H1 (cell line): Measurements from ENCODE around the gene COA3. TPM values are rescaled to one million over a fixed set of nuclear protein-coding genes. Genes with fewer than 3 reads are reported as not detected.

Experiments
- CTCF ChIA-PET: fragments of 300-600 bp; sonication (Branson Sonifier 250); formaldehyde crosslinking; loops from one replicate; lab custom pipeline; 2021; ENCODE audit not compliant: partially characterized antibody; lab: Charles Lee
- POLR2A ChIA-PET: fragments of 300-600 bp; sonication (Branson Sonifier 250); formaldehyde crosslinking; loops from one replicate; lab custom pipeline; 2021; ENCODE audit warnings: inconsistent platforms; ENCODE audit not compliant: partially characterized antibody; lab: Charles Lee
- DNase-seq, 2 experiments: peaks; one replicate each; pipeline versions ENCODE4 v3.0.0 to v3.0.0-alpha.2; 2010 to 2022; ENCODE audit warnings: low spot score in 2 of 2, low read depth in 1 of 2, mixed read lengths in 1 of 2
- FAIRE-seq: peaks from 2 replicates; lab custom pipeline; 2011; peaks lifted over from hg19 to GRCh38; lab: Jason Lieb, UNC
- H2AFZ ChIP-seq: 2 replicates; pipeline ENCODE4 v1.8.1; 2012; ENCODE audit warnings: low read length, inconsistent platforms
- H2AK5ac ChIP-seq: 2 replicates; pipeline ENCODE4 v1.6.1; 2013; ENCODE audit warnings: low read depth, low read length
- H2BK120ac ChIP-seq: replicated peaks from 2 replicates; pipeline ENCODE3; 2013; ENCODE audit warnings: low read depth, low read length, inconsistent platforms
- H2BK12ac ChIP-seq: 2 replicates; pipeline ENCODE4 v1.6.1; 2013; ENCODE audit warnings: low read depth, low read length
- H2BK15ac ChIP-seq: 2 replicates; pipeline ENCODE4 v1.6.1; 2013; ENCODE audit warnings: low read length
- H2BK20ac ChIP-seq: 2 replicates; pipeline ENCODE4 v1.6.1; 2013; ENCODE audit warnings: low read length
- H2BK5ac ChIP-seq: 2 replicates; pipeline ENCODE4 v1.6.1; 2013; ENCODE audit warnings: low read depth, low read length
- H3K14ac ChIP-seq: 2 replicates; pipeline ENCODE4 v1.6.1; 2013; ENCODE audit warnings: inconsistent platforms; ENCODE audit not compliant: insufficient read length
- H3K18ac ChIP-seq: 2 replicates; pipeline ENCODE4 v1.6.1; 2013; ENCODE audit warnings: low read length; ENCODE audit errors: extremely low read depth
- H3K23ac ChIP-seq: 2 replicates; pipeline ENCODE4 v1.6.1; 2013; ENCODE audit warnings: inconsistent platforms; ENCODE audit not compliant: insufficient read length
- H3K23me2 ChIP-seq: 2 replicates; pipeline ENCODE4 v1.6.1; 2013; ENCODE audit warnings: low read depth, low read length
- H3K27ac ChIP-seq: 2 replicates; pipeline ENCODE4 v1.6.1; 2011; ENCODE audit warnings: low read depth, low read length, inconsistent platforms
- H3K27me3 ChIP-seq, 4 experiments: replicated peaks in 1 of 4; 1 replicate in 1 of 4; 2 replicates in 3 of 4; pipeline versions ENCODE4 v1.6.1 to v1.8.1; 2011 to 2013; ENCODE audit warnings: low read length in 3 of 4, mild to moderate bottlenecking in 3 of 4, inconsistent platforms in 2 of 4, mixed read lengths in 2 of 4, moderate library complexity in 1 of 4; ENCODE audit not compliant: control insufficient read depth in 3 of 4, insufficient read depth in 3 of 4; ENCODE audit errors: extremely low read depth in 1 of 4
- H3K36me3 ChIP-seq, 4 experiments: 2 replicates each; pipeline versions ENCODE4 v1.6.1 to v1.8.1; 2011 to 2013; ENCODE audit warnings: mild to moderate bottlenecking in 4 of 4, low read length in 3 of 4, moderate library complexity in 2 of 4, control low read depth in 1 of 4, inconsistent platforms in 1 of 4; ENCODE audit not compliant: insufficient read depth in 4 of 4, control insufficient read depth in 2 of 4
- H3K4ac ChIP-seq: replicated peaks from 2 replicates; pipeline ENCODE3; 2013; ENCODE audit warnings: low read length, low read depth, mixed read lengths, inconsistent platforms; ENCODE audit not compliant: insufficient read length
- H3K4me1 ChIP-seq, 4 experiments: replicated peaks in 1 of 4; 1 replicate in 1 of 4; 2 replicates in 3 of 4; pipeline versions ENCODE4 v1.6.1 to v1.8.1; 2011 to 2013; ENCODE audit warnings: low read length in 3 of 4, inconsistent platforms in 2 of 4, mixed read lengths in 1 of 4; ENCODE audit not compliant: insufficient read depth in 4 of 4, control insufficient read depth in 3 of 4
- H3K4me2 ChIP-seq, 2 experiments: 2 replicates each; pipeline versions ENCODE4 v1.6.1 to v1.8.1; 2011 to 2013; ENCODE audit warnings: low read depth in 2 of 2, low read length in 2 of 2, control low read depth in 1 of 2, inconsistent platforms in 1 of 2, mild to moderate bottlenecking in 1 of 2; ENCODE audit not compliant: insufficient read depth in 1 of 2
- H3K4me3 ChIP-seq, 4 experiments: fragments of 200-600, 300-600 bp in 1 of 4; sonication (generic), shearing (Covaris generic), sonication (Bioruptor Twin) in 1 of 4; 2 replicates each; pipeline versions ENCODE4 v1.5.1 to v1.8.1; 2011 to 2016; ENCODE audit warnings: low read length in 4 of 4, low read depth in 3 of 4, control low read depth in 2 of 4, inconsistent platforms in 2 of 4, mild to moderate bottlenecking in 2 of 4, mixed read lengths in 1 of 4, moderate library complexity in 1 of 4; ENCODE audit not compliant: insufficient read depth in 2 of 4; ENCODE audit errors: extremely low read depth in 1 of 4
- H3K56ac ChIP-seq: replicated peaks from 2 replicates; pipeline ENCODE3; 2013; ENCODE audit warnings: low read depth, mild to moderate bottlenecking, mixed read lengths, low read length, inconsistent platforms; ENCODE audit not compliant: insufficient read length
- H3K79me1 ChIP-seq: 2 replicates; pipeline ENCODE4 v1.6.1; 2013; ENCODE audit warnings: low read depth, low read length, control low read depth
- H3K79me2 ChIP-seq, 2 experiments: 2 replicates each; pipeline versions ENCODE4 v1.6.1 to v1.8.1; 2012 to 2013; ENCODE audit warnings: low read length in 2 of 2, mild to moderate bottlenecking in 2 of 2, inconsistent platforms in 1 of 2; ENCODE audit not compliant: insufficient read depth in 2 of 2, control insufficient read depth in 1 of 2
- H3K9ac ChIP-seq, 4 experiments: replicated peaks in 1 of 4; 1 replicate in 1 of 4; 2 replicates in 3 of 4; pipeline versions ENCODE4 v1.6.1 to v1.8.1; 2011 to 2013; ENCODE audit warnings: low read depth in 3 of 4, low read length in 3 of 4, control low read depth in 2 of 4, mild to moderate bottlenecking in 2 of 4, moderate library complexity in 2 of 4, inconsistent platforms in 1 of 4; ENCODE audit errors: extremely low read depth in 1 of 4
- H3K9me3 ChIP-seq, 2 experiments: 2 replicates each; pipeline versions ENCODE4 v1.6.1 to v1.8.1; 2012 to 2013; ENCODE audit warnings: mild to moderate bottlenecking in 2 of 2, moderate library complexity in 2 of 2, control low read depth in 1 of 2, inconsistent platforms in 1 of 2, low read depth in 1 of 2, low read length in 1 of 2, mixed read lengths in 1 of 2; ENCODE audit not compliant: insufficient read depth in 2 of 2
- H4K20me1 ChIP-seq, 2 experiments: replicated peaks in 1 of 2; 2 replicates each; pipeline versions ENCODE3 to v1.8.1; 2011 to 2013; ENCODE audit warnings: inconsistent platforms in 2 of 2, low read length in 2 of 2, mild to moderate bottlenecking in 1 of 2; ENCODE audit not compliant: insufficient read depth in 2 of 2, control insufficient read depth in 1 of 2
- H4K5ac ChIP-seq: 2 replicates; pipeline ENCODE4 v1.6.1; 2013; ENCODE audit warnings: low read length, low read depth, mixed read lengths, inconsistent platforms; ENCODE audit not compliant: insufficient read length
- H4K8ac ChIP-seq: 2 replicates; pipeline ENCODE4 v1.8.0; 2013; ENCODE audit warnings: mild to moderate bottlenecking, moderate library complexity, low read length, inconsistent platforms; ENCODE audit not compliant: insufficient read depth; ENCODE audit errors: extremely low read depth
- H4K91ac ChIP-seq: replicated peaks from 2 replicates; pipeline ENCODE3; 2013; ENCODE audit warnings: low read length, mixed read lengths, inconsistent platforms; ENCODE audit not compliant: insufficient read length
- ASH2L ChIP-seq: fragments of 200-600, 300-600 bp; sonication (generic); IDR thresholded peaks from one replicate; pipeline ENCODE4 v1.7.1; 2017; ENCODE audit warnings: low read length
- BACH1 ChIP-seq: IDR thresholded peaks from 2 replicates; pipeline ENCODE4 v1.6.1; 2012; ENCODE audit warnings: low read length, improper control_type of control experiment
- CHD2 ChIP-seq: IDR thresholded peaks from 2 replicates; pipeline ENCODE4 v1.6.1; 2012; ENCODE audit warnings: low read length, improper control_type of control experiment
- KDM5A ChIP-seq: fragments of 200-600 bp; IDR thresholded peaks from 2 replicates; pipeline ENCODE4 v1.7.1; 2012; ENCODE audit warnings: mild to moderate bottlenecking, low read length, inconsistent platforms, mixed read lengths
- MAFK ChIP-seq: IDR thresholded peaks from 2 replicates; pipeline ENCODE4 v1.6.1; 2012; ENCODE audit warnings: low read depth, mild to moderate bottlenecking, improper control_type of control experiment, low read length
- POU5F1 ChIP-seq: IDR thresholded peaks from 2 replicates; pipeline ENCODE4 v1.6.1; 2011; ENCODE audit warnings: low read depth, mild to moderate bottlenecking, low read length, moderate library complexity
- YY1 ChIP-seq: IDR thresholded peaks from 2 replicates; pipeline ENCODE4 v1.6.1; 2011; ENCODE audit warnings: low read depth, mild to moderate bottlenecking, low read length
- ZNF274 ChIP-seq: IDR thresholded peaks from 2 replicates; pipeline ENCODE4 v1.7.0; 2012; ENCODE audit warnings: low read length, borderline replicate concordance; ENCODE audit errors: extremely low read depth
- WGBS, 2 experiments: shearing (Covaris generic) in 1 of 2; methylation state at CpG; one replicate each; pipeline versions ENCODE4 v1.1.6 to v1.1.7; 2013 to 2015; ENCODE audit warnings: low lambda C conversion rate in 2 of 2, mixed read lengths in 2 of 2, inconsistent platforms in 1 of 2, low coverage in 1 of 2, missing lambda C conversion rate in 1 of 2; ENCODE audit not compliant: insufficient replicate concordance in 2 of 2, insufficient coverage in 1 of 2, insufficient read length in 1 of 2; ENCODE audit errors: extremely low coverage in 1 of 2, missing lambda C conversion rate in 1 of 2; 5-methylcytosine and 5-hydroxymethylcytosine counted together
- polyA plus RNA-seq, 7 experiments: library from polyadenylated mRNA; depleted of rRNA in 3 of 7; stranded (reverse) in 5 of 7; unstranded in 2 of 7; fragments of >200 nt in 5 of 7; fragments of 200-250 nt in 2 of 7; gene quantifications; 1 replicate in 5 of 7; 2 replicates in 1 of 7; 4 replicates in 1 of 7; pipeline versions ENCODE4 v1.2.1 to v1.2.3, GENCODE V29; 2011 to 2013; ENCODE audit warnings: missing spikeins in 2 of 7, mixed read lengths in 2 of 7
- total RNA-seq: library from RNA; stranded (reverse); fragmentation: NEBNext Ultra II Directional; extraction: Animal tissue kit (Norgen Biotek cat#: 25700); gene quantifications from 2 replicates; pipeline ENCODE4 v1.2.1, GENCODE V29; 2021
- TF ChIP-seq, protein P1 (sequence below): IDR thresholded peaks from 2 replicates; pipeline ENCODE4 v1.6.1; 2012; ENCODE audit warnings: inconsistent platforms
- TF ChIP-seq, protein P2 (sequence below): IDR thresholded peaks from 2 replicates; pipeline ENCODE4 v1.6.1; 2012; ENCODE audit warnings: inconsistent platforms

The COA3 gene
- total and polyA plus RNA-seq, 2 of the 8 experiments (the other 6 are each of a cell fraction or from before 2014, with no cell fraction given): 68.4 to 143 TPM

DNA sequence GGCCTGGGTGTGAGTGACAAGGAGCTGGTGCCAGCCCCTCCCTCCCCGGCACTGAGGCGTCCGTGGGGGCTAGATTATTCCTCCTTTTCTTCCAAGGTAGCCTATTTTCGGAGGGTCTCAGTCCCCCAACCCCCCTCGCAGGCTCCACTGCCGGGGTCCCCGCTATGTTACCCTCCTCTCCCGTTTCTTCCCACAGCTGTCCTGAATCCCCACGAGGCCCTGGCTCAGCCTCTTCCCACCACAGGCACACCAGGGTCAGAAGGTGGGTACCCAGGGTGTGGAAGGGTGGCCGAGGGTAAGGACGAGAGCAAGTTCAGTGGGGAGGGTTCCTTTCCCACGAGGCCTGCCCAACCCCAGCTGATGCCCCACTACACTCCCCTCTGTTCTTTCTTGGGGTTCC lies 36.9 kb downstream of the COA3 start:
- Histone ChIP-seq H2AFZ (no peak overlapping the region), H3K4me3 (peak overlapping the region; percentile 42 to 86 (median 60)), H3K23me2 (peaks cover 12% of the 10 kb centered on the region; the same call in 1 of the 2 replicates), H2BK15ac (no peak overlapping the region; the same call in 1 of the 2 replicates), H3K79me2 (no peaks in the 10 kb centered on the region), H3K27ac (no peak overlapping the region), H4K5ac (no peak overlapping the region), H2AK5ac (no peak overlapping the region), H2BK20ac (no peak overlapping the region), H3K56ac (no peak overlapping the region), H3K9me3 (no peaks in the 10 kb centered on the region), H4K8ac (peak overlapping the region; percentile 73), H3K4me1 (peaks cover 5 to 17% (median 9%) of the 10 kb centered on the region in 4 experiments), H3K23ac (no peak overlapping the region), H3K4ac (no peak overlapping the region), H3K27me3 (peaks cover 12 to 28% (median 24%) of the 10 kb centered on the region in 4 experiments), H3K4me2 (peak overlapping the region; percentile 79 to 83), H2BK120ac (no peak overlapping the region), H3K9ac (0 out of 7 replicates have a peak overlapping the region, but pooled peaks of 1 of the 4 experiments have one; percentile 14), H3K18ac (peak overlapping the region; percentile 38; the same call in 1 of the 2 replicates), H3K36me3 (no peaks in the 10 kb centered on the region), H3K79me1 (no peaks in the 10 kb centered on the region), H2BK12ac (no peak overlapping the region), H2BK5ac (no peak overlapping the region), H4K91ac (no peak overlapping the region), H3K14ac (no peak overlapping the region), H4K20me1 (no peaks in the 10 kb centered on the region)
- WGBS, 2 experiments: 80% methylated on average over 12 of the region's 12 CpGs; no CpG with 5 or more reads in 1 of the 2 experiments
- CTCF ChIA-PET: interaction anchor here (0.6 to 5.9 kb wide), 15 partner anchors 11 to 184 kb away, joined by 3 to 81 read pairs (median 6); partner anchors contain the start of genes CNTD1, COA3, PSMC3IP and VPS25
- DNase-seq (no peak), FAIRE-seq (no peak)
- POLR2A ChIA-PET: interaction anchor here (0.8 to 4.3 kb wide), 8 partner anchors 12 to 184 kb away, joined by 3 to 46 read pairs (median 4); partner anchors contain the start of genes PSMC3IP, VPS25 and WNK4
- TF ChIP-seq CHD2: no peak
- no peak for TF ChIP-seq KDM5A
- no peak for TF ChIP-seq ASH2L
- TF ChIP-seq, protein P1, sequence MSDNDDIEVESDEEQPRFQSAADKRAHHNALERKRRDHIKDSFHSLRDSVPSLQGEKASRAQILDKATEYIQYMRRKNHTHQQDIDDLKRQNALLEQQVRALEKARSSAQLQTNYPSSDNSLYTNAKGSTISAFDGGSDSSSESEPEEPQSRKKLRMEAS: no peak
- TF ChIP-seq ZNF274: no peak
- TF ChIP-seq MAFK: no peak
- no peak for TF ChIP-seq YY1
- TF ChIP-seq, protein P2, sequence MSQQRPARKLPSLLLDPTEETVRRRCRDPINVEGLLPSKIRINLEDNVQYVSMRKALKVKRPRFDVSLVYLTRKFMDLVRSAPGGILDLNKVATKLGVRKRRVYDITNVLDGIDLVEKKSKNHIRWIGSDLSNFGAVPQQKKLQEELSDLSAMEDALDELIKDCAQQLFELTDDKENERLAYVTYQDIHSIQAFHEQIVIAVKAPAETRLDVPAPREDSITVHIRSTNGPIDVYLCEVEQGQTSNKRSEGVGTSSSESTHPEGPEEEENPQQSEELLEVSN: no peak
- TF ChIP-seq BACH1: no peak
- no peak for TF ChIP-seq POU5F1
